ENCODE results near the gene ADAMTS19. TPM values are rescaled to one million over a fixed set of nuclear protein-coding genes. Genes with fewer than 3 reads are reported as not detected.

ADAMTS19 gene
- not detected in 5 replicates for total RNA-seq (2022; extraction: Qiagen RNA extraction)

DNA sequence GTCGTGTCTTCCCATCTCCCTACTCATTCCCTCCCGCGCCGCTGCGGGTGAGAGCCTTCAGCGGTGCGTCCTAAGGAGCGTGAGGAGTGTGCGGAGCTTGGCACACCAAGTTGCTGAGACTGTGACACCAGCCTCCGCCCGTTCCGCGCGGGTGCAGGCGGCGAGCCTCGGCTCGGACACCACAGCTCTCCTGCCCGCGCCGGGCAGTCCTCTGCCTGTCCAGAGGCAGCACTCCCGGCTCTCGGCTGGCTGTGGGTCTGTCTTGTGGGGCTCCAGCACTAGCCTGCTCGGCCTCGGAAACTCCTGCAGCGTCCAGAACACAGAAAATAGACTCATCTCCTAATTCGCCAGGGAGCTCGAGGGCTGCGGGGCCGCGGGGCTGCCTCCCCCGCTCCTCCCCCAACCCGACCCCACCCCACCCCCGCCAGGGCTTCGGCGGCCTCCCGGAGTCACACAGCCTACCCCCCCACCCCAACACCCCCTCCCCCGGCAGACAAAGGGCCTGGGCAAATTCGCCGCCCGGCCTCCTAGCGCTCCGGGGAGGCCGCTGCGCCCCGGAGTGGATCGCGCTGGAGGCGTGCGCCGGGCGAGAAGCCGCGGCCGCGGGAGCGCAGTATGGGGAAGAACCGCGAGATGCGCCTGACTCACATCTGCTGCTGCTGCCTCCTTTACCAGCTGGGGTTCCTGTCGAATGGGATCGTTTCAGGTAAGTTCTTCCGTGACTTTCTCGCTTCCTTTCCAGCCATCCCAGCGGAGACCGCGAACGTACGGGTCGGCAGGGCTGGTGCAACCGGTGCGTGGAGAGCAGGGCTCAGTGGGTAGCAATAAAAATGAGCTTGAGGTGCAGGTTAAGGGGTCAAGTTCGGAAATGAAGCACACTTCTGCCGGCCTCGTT lies at the start of gene ADAMTS19:
Gene ADAMTS19 (plus strand): TSS at position 522 of the 895 bp plus-strand sequence. CDS start 94 bp downstream, at position 616.

DNA sequence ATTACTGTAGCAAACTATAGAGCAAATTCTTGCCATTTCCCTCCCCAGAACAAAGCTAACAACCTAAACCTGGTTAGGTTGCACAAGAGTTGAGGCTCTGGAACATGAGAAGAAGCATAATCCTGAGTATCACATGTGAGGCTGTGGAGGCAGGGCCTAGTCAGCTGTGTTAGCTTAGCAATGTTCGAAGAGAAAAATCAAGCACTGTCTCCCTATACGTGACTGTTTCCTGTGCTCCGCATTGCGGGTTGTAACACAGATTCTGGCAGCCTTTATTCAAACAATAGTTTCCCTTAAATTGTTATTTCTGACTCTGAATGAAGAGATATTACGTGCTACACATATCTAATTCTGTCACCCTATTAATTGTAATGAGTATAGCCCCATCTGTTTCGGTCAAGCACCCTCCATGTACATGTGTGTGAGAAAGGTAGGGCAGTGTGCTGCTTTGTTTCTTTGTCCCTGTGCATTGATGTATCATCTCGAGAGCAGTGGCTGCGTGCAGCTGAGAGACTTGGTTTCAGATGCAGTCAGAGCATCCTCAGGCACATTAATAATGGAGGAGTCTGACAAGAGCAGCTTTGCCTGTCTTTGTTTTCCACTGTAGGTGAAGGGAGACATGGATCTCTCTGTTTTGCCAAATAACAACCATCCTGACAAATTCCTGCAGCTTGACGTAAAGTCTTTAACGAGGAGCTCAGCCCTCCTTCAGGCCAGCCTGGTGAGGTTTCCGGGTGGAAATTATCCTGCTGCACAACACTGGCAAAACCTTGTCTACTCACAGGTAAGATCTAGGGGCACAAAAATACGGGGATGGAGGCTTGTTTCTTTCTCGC lies 287.7 kb downstream of the ADAMTS19 start, which contains the start of gene MINAR2:
Gene MINAR2 (plus strand): TSS at position 523 of the 836 bp plus-strand sequence. CDS start 97 bp downstream, at position 620.

Measured in A549 treated with Hydrocortisone at 1 μM for 4 hours (cell line).